NCI-H69 (cell line): ENCODE results near the gene INPP5J.
A peak's percentile ranks its signal among the peaks of the same experiment; 100 is the strongest.

Experiments used
- DNase-seq: peaks from one replicate; lab custom pipeline; 2025; lab: John Stamatoyannopoulos, UW

INPP5J gene

GRCh38 chr22:31126128-31126868, 3.5 kb downstream of the INPP5J start:
- peak; percentile 18 for DNase-seq

GRCh38 chr22:31126869-31127175, 4.1 kb downstream of the INPP5J start:
- DNase-seq: no peak

GRCh38 chr22:31127181-31127772, 4.5 kb downstream of the INPP5J start:
- DNase-seq: no peak

- no peak for DNase-seq
These were observed 5.4 kb downstream of the INPP5J start for GRCh38 chr22:31128156-31128555.

- DNase-seq: no peak
These were observed 8.1 kb downstream of the INPP5J start for GRCh38 chr22:31130873-31131272.

- DNase-seq: no peak
These were observed 11.1 kb downstream of the INPP5J start for GRCh38 chr22:31133911-31134310.

- DNase-seq: no peak
These were observed 11.9 kb downstream of the INPP5J start for GRCh38 chr22:31134688-31135087.

GRCh38 chr22:31135706-31136105, 12.9 kb downstream of the INPP5J start:
- DNase-seq: no peak

GRCh38 chr22:31136155-31136554, 13.4 kb downstream of the INPP5J start:
- no peak for DNase-seq

GRCh38 chr22:31136711-31137110, 13.9 kb downstream of the INPP5J start:
- no peak for DNase-seq

GRCh38 chr22:31137721-31138120, 15.0 kb downstream of the INPP5J start:
- no peak for DNase-seq

- no peak for DNase-seq
These were observed 15.4 kb downstream of the INPP5J start for GRCh38 chr22:31138126-31138525.

- DNase-seq: no peak
These were observed 16.3 kb downstream of the INPP5J start for GRCh38 chr22:31139066-31139465.

- DNase-seq: peak; percentile 96
These were observed 17.3 kb downstream of the INPP5J start, which contains the start of gene PLA2G3 for GRCh38 chr22:31139866-31140716. Gene PLA2G3 (minus strand): TSS chr22:31140508. CDS start chr22:31140354, 154 bp downstream.

GRCh38 chr22:31140746-31141145, 18.0 kb downstream of the INPP5J start:
- DNase-seq: no peak

GRCh38 chr22:31141551-31141950, 18.8 kb downstream of the INPP5J start:
- no peak for DNase-seq

GRCh38 chr22:31142285-31142684, 19.5 kb downstream of the INPP5J start:
- no peak for DNase-seq

- DNase-seq: no peak
These were observed 20.3 kb downstream of the INPP5J start for GRCh38 chr22:31143038-31143437.

GRCh38 chr22:31143537-31143936, 20.8 kb downstream of the INPP5J start:
- peak; percentile 23 for DNase-seq

GRCh38 chr22:31144223-31144622, 21.5 kb downstream of the INPP5J start:
- peak; percentile 22 for DNase-seq

GRCh38 chr22:31148488-31148887, 25.7 kb downstream of the INPP5J start:
- no peak for DNase-seq

- DNase-seq: peak; percentile 85
These were observed 26.3 kb downstream of the INPP5J start for GRCh38 chr22:31148953-31149627.
